ENCODE measurements around the gene ATPAF2.

- no peak for TF ChIP-seq CTCF (IDR thresholded peaks at IDR 0.05)
- TF ChIP-seq POLR2A (IDR thresholded peaks at IDR 0.05), result no peak
Observed at GRCh38 chr17:17987187-17987896, 51.6 kb downstream of the ATPAF2 start.
